A673 (cell line): ENCODE data around the gene TM9SF2.

ENCODE experiments used
- CTCF ChIP-seq: fragments of 300-800, 200-600 bp; sonication (generic); conservative IDR thresholded peaks from 2 replicates; pipeline ENCODE4 v1.5.1; 2017; ENCODE audit warnings: low read depth, mild to moderate bottlenecking, antibody characterized with exemption, low read length, moderate library complexity, mixed read lengths
- EZH2 ChIP-seq: fragments of 200-600 bp; sonication (generic); IDR thresholded peaks from 2 replicates; pipeline ENCODE4 v1.6.1; 2017; ENCODE audit warnings: borderline replicate concordance, low read depth, mild to moderate bottlenecking, mixed read lengths, antibody characterized with exemption, low read length; ENCODE audit not compliant: poor library complexity, severe bottlenecking

GRCh38 chr13:99601535-99601934, 100.3 kb downstream of the TM9SF2 start:
- TF ChIP-seq CTCF (no peak), EZH2 (no peak)
